ENCODE measurements around the gene INSYN1. TPM values are rescaled to one million over a fixed set of nuclear protein-coding genes. Genes with fewer than 3 reads are reported as not detected.

The INSYN1 gene
- total RNA-seq, 2 experiments from 2014 or later = not detected

DNA sequence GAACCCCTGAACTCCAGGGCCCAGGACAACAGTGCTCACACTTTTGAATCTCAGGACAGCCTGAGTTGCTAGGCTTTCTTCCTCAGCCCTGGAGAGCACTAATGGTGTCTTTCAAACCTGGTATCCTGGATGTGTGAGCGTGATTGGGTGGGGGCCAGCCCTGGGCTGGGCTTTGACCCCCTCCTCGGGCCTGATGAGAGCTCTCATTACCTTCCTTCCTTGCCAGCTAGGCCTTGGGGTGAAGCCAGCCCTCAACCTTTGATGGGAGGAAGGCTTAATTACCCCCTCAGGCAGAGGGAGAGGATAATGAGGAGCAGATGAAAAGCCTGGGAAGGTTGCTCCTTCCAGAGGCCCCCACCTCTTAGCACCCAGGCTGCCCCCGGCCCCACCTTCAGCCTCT, 31.1 kb upstream of the INSYN1 start:
- H3K27me3 Mint-ChIP-seq = no peaks in the 10 kb centered on the region
- H3K27ac Mint-ChIP-seq = no peak overlapping the region
- no peaks in the 10 kb centered on the region for H3K9me3 Mint-ChIP-seq
- H3K4me1 Mint-ChIP-seq = no peaks in the 10 kb centered on the region
- H3K36me3 Mint-ChIP-seq = no peaks in the 10 kb centered on the region
- no peak for DNase-seq
- H3K4me3 Mint-ChIP-seq = no peak overlapping the region

DNA sequence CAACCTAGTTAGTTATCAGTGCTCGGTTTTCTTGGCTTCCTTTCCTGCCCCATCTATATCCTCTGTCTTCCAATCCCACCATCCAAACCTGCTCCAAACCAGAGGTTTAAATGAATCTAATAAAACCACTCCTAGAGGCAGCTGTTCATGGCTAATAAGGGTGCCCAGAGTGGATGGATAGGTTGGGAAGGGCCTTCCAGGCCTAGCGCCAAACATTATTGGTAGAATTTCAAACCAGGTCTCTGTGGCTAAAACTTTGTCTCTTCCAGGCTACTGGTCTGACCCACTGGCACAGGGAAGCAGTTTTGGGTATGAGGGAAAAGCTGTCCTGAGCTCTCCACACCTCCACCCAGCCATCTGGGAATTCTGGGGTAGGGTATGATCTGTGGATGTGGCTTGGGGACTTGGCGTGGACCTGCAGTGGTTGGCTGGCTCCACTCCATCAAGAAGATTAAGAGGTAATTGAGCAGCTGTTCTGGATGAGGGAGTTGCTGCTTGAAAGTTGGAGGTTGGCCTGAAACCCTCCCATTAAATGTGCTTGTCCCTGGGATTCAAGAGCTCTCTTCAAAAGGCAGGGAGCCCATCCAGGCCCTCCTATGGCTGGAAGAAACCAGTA, 29.3 kb upstream of the INSYN1 start:
- no peaks in the 10 kb centered on the region for H3K4me1 Mint-ChIP-seq
- no peak for DNase-seq
- no peaks in the 10 kb centered on the region for H3K27me3 Mint-ChIP-seq
- no peaks in the 10 kb centered on the region for H3K36me3 Mint-ChIP-seq
- no peak overlapping the region for H3K27ac Mint-ChIP-seq
- H3K9me3 Mint-ChIP-seq = no peaks in the 10 kb centered on the region
- no peak overlapping the region for H3K4me3 Mint-ChIP-seq

DNA sequence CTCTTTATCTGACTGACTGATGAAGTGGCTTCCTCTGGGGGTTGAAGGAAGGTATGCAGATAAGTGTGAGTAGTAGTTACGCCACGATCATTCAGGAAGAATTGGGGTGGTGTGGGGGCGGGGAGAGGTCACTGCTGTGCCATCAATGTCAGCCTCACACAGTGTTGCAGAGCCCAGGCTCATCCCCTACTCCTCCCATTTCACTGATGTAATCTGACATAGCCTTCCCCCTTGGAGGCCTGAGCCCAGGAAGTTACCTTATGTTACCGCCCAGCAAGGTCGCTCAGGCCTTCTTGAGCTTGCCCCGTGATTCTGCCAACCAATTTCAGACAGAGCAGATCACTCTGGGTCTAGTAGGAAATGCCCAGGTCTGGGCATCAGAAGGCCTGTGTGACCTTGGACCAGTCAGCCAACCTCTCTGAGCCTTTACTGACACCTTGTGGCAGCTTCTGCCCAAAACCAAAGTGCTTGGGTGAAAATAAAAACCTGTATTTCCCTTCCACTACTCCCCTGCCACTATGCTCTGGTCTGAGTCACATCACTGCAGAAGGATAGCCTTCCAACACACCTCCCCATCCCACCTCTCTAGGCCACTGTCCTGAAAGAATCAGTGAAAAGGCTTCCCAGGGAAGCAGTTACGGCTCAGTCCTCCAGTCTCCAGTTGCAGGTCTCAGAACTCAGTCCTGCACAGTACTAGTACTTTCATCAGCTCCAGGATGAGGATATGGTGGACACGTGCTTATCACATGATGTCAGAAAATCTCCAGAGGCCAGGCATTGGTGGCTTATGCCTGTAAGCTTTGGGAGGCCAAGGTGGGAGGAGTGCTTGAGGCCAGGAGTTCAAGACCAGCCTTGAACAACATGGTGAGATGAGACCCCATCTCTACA, 28.1 kb upstream of the INSYN1 start:
- Mint-ChIP-seq H3K27me3 (no peaks in the 10 kb centered on the region), H3K36me3 (no peaks in the 10 kb centered on the region), H3K4me3 (no peak overlapping the region), H3K27ac (no peak overlapping the region), H3K9me3 (no peaks in the 10 kb centered on the region), H3K4me1 (no peaks in the 10 kb centered on the region)
- DNase-seq = no peak

DNA sequence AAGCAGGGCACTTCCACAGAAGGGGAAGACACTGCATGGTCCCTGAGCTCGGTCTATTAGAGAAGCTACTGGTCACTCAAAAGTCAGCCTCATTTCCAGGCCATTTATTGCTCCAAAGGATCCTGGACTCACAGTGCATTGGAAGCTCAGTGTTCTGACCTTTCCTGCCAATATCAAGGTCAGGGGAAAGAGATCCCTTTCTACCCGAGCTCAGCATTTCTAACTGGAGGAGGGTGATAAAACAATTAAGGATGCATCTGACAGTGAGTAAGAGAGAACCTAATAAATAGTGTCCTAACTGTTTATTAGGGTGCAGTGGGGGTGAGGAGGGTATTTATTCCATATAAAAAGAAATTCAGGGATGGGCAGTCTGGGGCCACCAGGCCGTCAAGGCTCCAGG, 26.8 kb upstream of the INSYN1 start:
- H3K4me3 Mint-ChIP-seq = no peak overlapping the region
- no peak for DNase-seq
- H3K27me3 Mint-ChIP-seq = no peaks in the 10 kb centered on the region
- no peaks in the 10 kb centered on the region for H3K4me1 Mint-ChIP-seq
- H3K9me3 Mint-ChIP-seq = no peaks in the 10 kb centered on the region
- H3K36me3 Mint-ChIP-seq = no peaks in the 10 kb centered on the region
- no peak overlapping the region for H3K27ac Mint-ChIP-seq

DNA sequence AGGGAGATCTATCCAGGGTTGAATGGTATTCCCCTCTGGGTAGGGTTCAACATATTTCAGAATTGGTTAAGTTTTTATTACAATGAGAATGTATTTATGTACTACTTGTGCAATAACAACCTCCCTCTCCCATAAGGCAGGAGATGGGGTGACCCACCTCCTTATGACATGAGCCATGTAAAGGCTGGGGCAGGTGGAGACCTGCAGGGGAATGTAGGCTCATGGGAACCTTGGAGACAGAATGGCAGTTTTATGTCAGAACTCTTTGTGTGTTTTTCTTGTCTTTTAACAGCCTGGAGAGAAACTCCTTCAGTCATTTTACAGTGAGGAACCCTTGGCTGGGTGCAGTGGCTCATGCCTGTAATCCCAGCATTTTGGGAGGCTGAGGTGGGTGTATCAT, 24.6 kb upstream of the INSYN1 start:
- no peak for DNase-seq
- Mint-ChIP-seq H3K4me3 (no peak overlapping the region), H3K27ac (no peak overlapping the region), H3K36me3 (no peaks in the 10 kb centered on the region), H3K9me3 (no peaks in the 10 kb centered on the region), H3K4me1 (no peaks in the 10 kb centered on the region), H3K27me3 (no peaks in the 10 kb centered on the region)

DNA sequence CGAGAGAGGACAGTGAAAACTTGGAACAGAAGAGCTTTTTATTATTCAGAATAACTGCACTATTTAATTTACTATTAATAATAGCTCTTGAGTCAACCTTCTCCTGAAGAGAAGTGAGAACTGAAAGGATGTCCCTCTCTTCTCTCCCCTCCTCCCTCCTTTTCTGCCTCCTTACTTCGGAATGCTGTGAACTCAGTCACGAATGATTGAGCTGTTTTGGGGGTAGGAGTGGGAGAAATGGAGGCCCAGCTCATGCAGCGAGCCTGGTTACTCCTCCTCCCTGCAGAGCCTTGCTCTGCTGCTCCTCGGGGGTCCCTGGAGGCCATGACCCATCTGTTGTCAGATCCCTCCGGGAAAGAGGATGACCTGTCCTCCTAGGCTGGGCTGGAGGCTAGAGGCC, 20.3 kb upstream of the INSYN1 start:
- Mint-ChIP-seq H3K27ac (no peak overlapping the region), H3K9me3 (no peaks in the 10 kb centered on the region), H3K27me3 (peaks cover 4% of the 10 kb centered on the region), H3K4me1 (no peaks in the 10 kb centered on the region), H3K36me3 (no peaks in the 10 kb centered on the region), H3K4me3 (no peak overlapping the region)
- no peak for DNase-seq

DNA sequence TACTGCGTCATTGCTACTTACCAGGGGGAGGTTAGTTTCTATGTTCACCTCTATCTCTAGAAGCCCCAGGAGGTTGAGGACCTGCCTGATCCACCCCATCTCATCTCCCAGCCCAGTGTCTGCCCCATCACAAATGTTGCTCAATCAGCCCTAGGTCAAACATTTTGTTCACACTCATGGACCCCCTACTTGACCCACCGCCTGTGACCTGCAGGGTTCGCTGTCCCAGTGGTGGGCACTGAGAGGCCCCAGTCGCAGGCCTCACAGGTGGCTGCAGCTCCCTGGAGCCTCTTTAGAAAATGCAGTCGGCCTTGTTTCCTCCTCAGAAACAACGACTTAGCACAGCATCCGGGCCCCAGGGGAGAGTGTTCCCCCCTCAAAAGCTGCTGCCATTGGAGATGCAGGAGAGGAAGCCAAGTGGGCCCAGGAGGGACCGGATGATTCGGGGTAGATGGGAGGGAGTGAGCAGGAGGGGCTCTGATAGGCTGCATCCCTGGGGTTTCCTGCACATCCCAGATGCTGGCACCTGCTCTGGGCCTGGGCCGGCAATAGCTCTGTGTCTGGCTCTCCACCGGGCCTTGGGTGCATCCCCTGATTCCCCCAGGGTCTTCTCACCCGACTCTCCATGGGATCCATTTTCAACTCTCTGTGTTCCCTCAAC, 18.4 kb upstream of the INSYN1 start:
- H3K27me3 Mint-ChIP-seq = peaks cover 4% of the 10 kb centered on the region
- DNase-seq = no peak
- H3K27ac Mint-ChIP-seq = no peak overlapping the region
- H3K4me3 Mint-ChIP-seq = no peak overlapping the region
- H3K36me3 Mint-ChIP-seq = no peaks in the 10 kb centered on the region
- H3K9me3 Mint-ChIP-seq = no peaks in the 10 kb centered on the region
- no peaks in the 10 kb centered on the region for H3K4me1 Mint-ChIP-seq

DNA sequence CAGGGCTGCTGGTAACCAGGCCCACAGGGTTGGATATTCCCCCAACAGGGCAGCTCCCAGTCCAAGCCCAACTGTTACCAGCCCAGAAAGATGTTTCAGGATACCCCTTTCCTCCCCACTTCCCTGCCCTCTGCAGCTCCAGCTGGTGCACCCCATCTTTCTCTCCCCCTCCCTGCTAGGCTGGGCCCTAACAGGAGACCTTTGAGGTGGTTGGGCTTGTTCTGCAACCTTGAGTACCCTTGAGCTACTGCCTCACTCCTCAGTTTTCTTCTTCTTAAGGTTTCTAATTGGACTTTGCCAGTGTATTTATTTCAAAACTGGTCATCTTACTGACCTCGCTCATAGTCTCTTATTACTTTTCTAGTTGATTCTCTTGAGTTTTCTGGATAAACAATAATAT, 16.9 kb upstream of the INSYN1 start:
- Mint-ChIP-seq H3K27me3 (peaks cover 8% of the 10 kb centered on the region), H3K4me1 (no peaks in the 10 kb centered on the region), H3K27ac (no peak overlapping the region), H3K36me3 (no peaks in the 10 kb centered on the region), H3K9me3 (no peaks in the 10 kb centered on the region), H3K4me3 (no peak overlapping the region)
- no peak for DNase-seq

DNA sequence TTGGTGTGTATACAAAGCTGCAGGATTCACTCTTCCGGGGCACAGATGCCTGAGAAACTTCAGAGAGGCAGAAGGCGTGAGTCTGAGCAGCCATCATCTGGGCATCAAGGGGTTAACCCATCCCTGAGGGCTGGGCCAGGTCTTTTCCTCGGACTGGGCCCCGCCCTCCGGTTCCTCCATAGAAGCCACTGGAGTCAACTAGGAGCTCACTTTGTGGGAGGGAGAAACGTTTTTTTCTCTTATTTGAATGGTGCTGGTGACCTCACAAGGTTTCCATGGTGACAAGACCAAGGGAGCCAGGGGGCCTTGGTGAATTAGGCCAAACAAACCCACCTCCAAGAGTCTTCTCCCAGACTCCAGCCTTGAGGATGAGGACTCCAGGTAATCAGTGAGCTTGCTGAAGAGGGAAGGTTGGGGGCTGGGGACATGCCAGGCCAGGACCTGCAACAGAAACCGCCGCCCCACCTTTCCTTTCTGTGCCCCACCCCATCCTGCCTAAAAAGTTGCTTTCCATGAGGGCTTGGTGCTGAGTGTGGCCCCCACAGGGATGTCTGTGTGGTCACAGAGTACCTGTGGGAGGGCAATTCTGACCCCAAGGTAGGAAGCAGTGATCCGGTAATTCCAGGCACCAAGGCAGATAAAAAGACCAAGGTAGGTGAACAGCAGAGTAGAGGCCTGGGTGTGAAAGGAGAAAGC, 14.8 kb upstream of the INSYN1 start:
- DNase-seq = no peak
- Mint-ChIP-seq H3K36me3 (no peaks in the 10 kb centered on the region), H3K4me3 (no peak overlapping the region), H3K27me3 (peaks cover 8% of the 10 kb centered on the region), H3K4me1 (no peaks in the 10 kb centered on the region), H3K9me3 (no peaks in the 10 kb centered on the region), H3K27ac (no peak overlapping the region)

DNA sequence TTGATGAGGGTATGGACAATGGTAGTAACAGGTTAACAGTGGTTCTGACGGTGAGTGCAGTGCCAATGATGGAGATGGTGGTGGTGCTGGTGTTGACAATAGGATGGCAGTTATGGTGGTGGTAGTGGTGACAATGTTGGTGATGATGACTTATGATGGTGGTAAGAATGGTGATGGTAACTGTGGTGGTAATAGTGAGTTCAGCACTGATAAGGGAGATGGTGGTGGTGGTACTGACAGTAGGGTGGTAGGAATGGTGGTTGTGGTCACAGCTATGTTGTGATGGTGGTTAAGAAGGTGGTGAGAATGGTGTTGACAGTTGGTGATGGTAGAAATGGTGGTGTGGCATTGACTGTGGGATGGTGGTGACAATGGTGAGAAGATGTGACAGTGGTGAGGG, 13.4 kb upstream of the INSYN1 start:
- Mint-ChIP-seq H3K27ac (no peak overlapping the region), H3K4me1 (no peaks in the 10 kb centered on the region), H3K27me3 (peaks cover 8% of the 10 kb centered on the region), H3K4me3 (no peak overlapping the region), H3K36me3 (no peaks in the 10 kb centered on the region), H3K9me3 (no peaks in the 10 kb centered on the region)
- DNase-seq = no peak

DNA sequence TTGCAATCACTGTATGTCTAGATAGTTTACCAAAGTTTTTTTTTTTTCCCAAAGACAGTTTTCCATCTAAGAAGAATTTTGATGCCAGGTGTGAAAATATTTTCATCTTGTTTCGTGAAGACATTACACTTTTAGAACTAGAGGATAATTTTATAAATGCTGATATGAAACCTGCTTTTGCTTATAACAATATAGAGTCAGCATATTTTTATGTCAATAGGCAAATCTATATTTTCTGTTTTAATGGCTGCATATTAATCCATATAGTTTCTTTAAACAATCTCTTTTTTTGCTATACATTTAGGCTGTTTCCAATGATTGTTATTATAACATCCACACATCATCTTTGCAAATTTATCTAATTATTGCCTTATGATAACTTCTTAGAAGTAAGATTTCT, 12.6 kb upstream of the INSYN1 start:
- Mint-ChIP-seq H3K4me3 (no peak overlapping the region), H3K4me1 (no peaks in the 10 kb centered on the region)

DNA sequence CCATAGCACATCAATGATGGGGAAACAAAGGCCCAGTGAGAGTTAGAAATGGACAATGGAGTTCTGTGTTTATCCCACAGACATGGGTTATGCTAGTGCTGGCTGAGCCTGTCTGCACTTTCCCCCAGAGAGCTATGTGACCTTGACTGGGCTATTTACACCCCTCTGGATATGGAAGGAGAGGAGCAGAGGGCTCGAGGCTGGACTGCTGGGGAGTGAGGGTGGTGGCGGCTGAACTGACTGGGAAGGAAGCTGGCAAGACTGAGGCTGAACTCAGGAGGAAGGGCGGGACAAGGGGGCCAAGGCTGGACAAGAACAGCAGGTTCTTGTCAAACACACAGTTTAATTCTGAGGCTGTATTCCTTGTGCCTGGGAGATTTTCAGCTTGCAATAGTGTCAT, 10.8 kb upstream of the INSYN1 start:
- H3K27me3 Mint-ChIP-seq = peaks cover 4% of the 10 kb centered on the region
- no peaks in the 10 kb centered on the region for H3K36me3 Mint-ChIP-seq
- no peaks in the 10 kb centered on the region for H3K4me1 Mint-ChIP-seq
- H3K9me3 Mint-ChIP-seq = no peaks in the 10 kb centered on the region
- no peak overlapping the region for H3K4me3 Mint-ChIP-seq
- DNase-seq = no peak
- H3K27ac Mint-ChIP-seq = no peak overlapping the region

More for the DNA sequence above, 12.6 kb upstream of the INSYN1 start:
- Mint-ChIP-seq H3K27ac (no peak overlapping the region), H3K36me3 (no peaks in the 10 kb centered on the region), H3K9me3 (no peaks in the 10 kb centered on the region), H3K27me3 (peaks cover 8% of the 10 kb centered on the region)
- DNase-seq = no peak

DNA sequence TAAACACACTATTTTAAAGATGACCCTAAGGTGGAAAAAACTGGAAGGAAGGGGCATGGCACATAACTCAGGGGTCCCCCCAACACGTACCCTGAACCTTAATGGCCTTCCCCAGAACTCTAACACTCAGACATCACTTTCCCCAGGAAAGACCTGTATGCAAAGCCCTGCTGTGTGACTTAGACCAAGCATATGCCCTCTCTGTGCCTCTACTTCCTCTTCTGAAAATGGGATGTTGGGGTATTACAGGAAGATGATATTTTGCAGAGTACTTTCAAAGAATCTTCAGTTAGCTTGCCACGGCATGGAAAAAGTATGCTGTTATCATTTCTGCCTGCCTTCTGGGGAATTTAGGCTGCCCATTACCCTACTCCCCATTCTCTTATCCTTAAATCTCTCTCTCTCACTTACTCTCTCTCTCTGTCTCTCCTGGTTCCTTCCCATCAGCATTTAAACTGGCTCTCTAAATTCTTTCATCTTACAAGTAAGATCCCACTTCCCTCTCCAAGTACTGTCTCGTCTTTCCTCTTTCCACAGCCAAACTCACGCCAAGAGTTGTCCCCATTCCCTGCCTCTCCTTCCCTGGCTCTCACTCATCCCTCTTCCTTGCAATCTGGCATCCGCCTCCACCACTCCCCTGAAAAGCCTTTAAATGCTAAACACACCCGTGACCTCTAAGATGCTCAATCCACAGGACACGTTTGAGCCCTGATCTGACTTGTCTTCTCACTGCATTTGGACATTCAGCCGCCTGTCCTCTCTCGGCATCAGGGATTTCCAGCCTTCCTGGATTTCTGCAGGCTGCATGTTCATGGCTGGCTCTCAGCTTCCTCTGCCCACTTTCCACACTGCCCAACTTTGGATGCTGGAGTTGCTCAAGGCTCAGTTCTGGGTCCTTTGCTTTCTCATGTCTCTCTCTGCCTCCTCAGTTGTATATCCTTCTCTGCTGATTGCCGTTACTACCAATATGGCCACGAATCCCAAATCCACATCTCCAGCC, 7.5 kb upstream of the INSYN1 start:
- H3K36me3 Mint-ChIP-seq = no peaks in the 10 kb centered on the region
- H3K4me3 Mint-ChIP-seq = no peak overlapping the region
- peaks cover 13% of the 10 kb centered on the region for H3K27me3 Mint-ChIP-seq
- H3K27ac Mint-ChIP-seq = no peak overlapping the region
- no peaks in the 10 kb centered on the region for H3K4me1 Mint-ChIP-seq
- no peak for DNase-seq
- no peaks in the 10 kb centered on the region for H3K9me3 Mint-ChIP-seq

DNA sequence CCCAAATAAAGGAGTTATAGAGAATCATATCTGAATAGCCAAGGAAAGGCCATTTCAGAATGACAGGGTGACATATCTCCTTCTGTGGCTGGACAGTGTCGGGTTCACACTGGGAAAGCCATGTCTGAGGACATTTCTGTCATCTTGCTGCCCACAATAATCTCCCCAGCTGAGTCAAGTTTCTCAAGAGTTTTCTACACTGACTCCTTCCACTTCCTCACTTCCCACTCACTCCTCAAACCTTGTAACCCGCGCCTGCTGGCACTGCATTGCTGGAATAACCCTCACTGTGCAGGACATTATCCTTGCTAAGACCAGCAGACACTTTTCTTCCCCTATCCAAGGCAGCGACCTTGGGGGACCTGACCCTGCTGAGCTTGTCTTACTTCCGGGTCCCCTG, 5.3 kb upstream of the INSYN1 start:
- Mint-ChIP-seq H3K27me3 (peaks cover 31% of the 10 kb centered on the region), H3K36me3 (no peaks in the 10 kb centered on the region), H3K27ac (no peak overlapping the region), H3K4me1 (no peaks in the 10 kb centered on the region), H3K9me3 (no peaks in the 10 kb centered on the region), H3K4me3 (no peak overlapping the region)
- no peak for DNase-seq

All from activated naive CD8-positive, alpha-beta T cell treated with anti-CD3 and anti-CD28 coated beads for 36 hours (primary cell).